ENCODE results near the gene ALG9.

Gene ALG9

GRCh38 chr11:111777094-111778046 is 94.0 kb downstream of the ALG9 start (continued):
- TF ChIP-seq ZFHX2 (tag by site-specific recombination; conservative IDR thresholded peaks at IDR 0.05) (no peak), ZNF623 (tag by site-specific recombination; IDR thresholded peaks at IDR 0.05) (no peak), ZNF785 (tag by site-specific recombination; IDR thresholded peaks at IDR 0.05) (no peak), ZNF660 (tag by site-specific recombination; IDR thresholded peaks at IDR 0.05) (0 out of 2 replicates have a peak, but pooled peaks have one; percentile 28), ZNF24 (tag by site-specific recombination; IDR thresholded peaks at IDR 0.05) (no peak), HIC1 (tag by site-specific recombination; IDR thresholded peaks at IDR 0.05) (no peak), MZF1 (tag by site-specific recombination; IDR thresholded peaks at IDR 0.05; ENCODE audit: borderline replicate concordance) (no peak), ZNF654 (tag by site-specific recombination; IDR thresholded peaks at IDR 0.05; ENCODE audit: low read depth) (peak; percentile 88), ZNF830 (tag by site-specific recombination; IDR thresholded peaks at IDR 0.05; ENCODE audit: low read depth) (no peak), ZNF416 (tag by site-specific recombination; IDR thresholded peaks at IDR 0.05) (no peak)
- TF ChIP-seq, protein P1, sequence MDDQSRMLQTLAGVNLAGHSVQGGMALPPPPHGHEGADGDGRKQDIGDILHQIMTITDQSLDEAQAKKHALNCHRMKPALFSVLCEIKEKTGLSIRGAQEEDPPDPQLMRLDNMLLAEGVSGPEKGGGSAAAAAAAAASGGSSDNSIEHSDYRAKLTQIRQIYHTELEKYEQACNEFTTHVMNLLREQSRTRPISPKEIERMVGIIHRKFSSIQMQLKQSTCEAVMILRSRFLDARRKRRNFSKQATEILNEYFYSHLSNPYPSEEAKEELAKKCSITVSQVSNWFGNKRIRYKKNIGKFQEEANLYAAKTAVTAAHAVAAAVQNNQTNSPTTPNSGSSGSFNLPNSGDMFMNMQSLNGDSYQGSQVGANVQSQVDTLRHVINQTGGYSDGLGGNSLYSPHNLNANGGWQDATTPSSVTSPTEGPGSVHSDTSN (CRISPR knock-in tag; IDR thresholded peaks at IDR 0.05): no peak

DNA sequence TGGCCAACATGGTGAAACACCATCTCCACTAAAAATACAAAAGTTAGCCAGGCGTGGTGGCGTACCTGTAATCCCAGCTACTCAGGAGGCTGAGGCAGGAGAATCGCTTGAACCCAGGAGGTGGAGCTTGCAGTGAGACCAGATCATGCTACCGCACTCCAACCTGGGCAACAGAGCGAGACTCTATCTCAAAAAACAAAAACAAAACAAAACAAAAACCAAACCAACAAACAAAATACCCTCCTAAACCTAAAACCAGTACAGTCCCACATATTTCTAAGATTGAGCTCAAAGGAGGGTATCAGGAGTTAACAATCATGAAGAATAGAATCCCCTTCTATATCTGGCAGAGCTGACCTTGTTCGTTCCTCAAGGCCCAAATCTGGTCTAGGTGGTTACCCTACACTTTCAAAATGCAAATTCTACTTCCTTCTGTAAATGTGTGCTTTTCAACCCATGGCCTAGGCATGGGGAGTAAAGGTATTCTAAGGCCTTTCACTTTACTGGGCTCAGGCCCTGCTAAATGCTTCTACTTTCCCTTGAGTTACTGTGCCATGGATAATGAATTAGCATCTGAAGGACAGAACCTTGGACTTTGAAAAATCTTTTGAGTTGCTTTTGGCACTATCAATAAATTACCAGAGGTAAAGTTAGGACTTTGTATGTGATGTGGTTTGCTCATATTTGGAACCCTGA is 94.8 kb downstream of the ALG9 start:
- TF ChIP-seq, protein P2, sequence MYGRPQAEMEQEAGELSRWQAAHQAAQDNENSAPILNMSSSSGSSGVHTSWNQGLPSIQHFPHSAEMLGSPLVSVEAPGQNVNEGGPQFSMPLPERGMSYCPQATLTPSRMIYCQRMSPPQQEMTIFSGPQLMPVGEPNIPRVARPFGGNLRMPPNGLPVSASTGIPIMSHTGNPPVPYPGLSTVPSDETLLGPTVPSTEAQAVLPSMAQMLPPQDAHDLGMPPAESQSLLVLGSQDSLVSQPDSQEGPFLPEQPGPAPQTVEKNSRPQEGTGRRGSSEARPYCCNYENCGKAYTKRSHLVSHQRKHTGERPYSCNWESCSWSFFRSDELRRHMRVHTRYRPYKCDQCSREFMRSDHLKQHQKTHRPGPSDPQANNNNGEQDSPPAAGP (tag by site-specific recombination; IDR thresholded peaks at IDR 0.05): no peak
- Histone ChIP-seq H3K4me1 (ENCODE audit: control insufficient read depth, insufficient read depth, low read length) (no peaks in the 10 kb centered on the region), H3K9me3 (ENCODE audit: control insufficient read depth, insufficient read depth, low read depth, low read length) (no peaks in the 10 kb centered on the region), H3K36me3 (ENCODE audit: control insufficient read depth in 2 of 2, insufficient read depth in 1 of 2, low read length in 2 of 2) (no peaks in the 10 kb centered on the region), H3K4me3 (ENCODE audit: low read depth, low read length) (no peak overlapping the region), H3K27ac (ENCODE audit: extremely low read depth, low read depth, low read length) (no peak overlapping the region)
- POLR2A ChIA-PET: no interaction called here
- CTCF ChIA-PET: interaction anchor here (0.6 to 5.3 kb wide), 37 partner anchors 9 to 750 kb away, joined by 3 to 46 read pairs (median 4); partner anchors contain the start of gene PPP2R1B

GRCh38 chr11:111774955-111775710 is 96.2 kb downstream of the ALG9 start:
- TF ChIP-seq GLI4 (tag by site-specific recombination; IDR thresholded peaks at IDR 0.05) (no peak), KLF9 (tag by site-specific recombination; IDR thresholded peaks at IDR 0.05; ENCODE audit: low read depth) (no peak), ZNF121 (tag by site-specific recombination; IDR thresholded peaks at IDR 0.05) (peak; percentile 42; the same call in 1 of the 2 replicates), ZNF488 (tag by site-specific recombination; IDR thresholded peaks at IDR 0.05) (no peak), ZNF76 (tag by site-specific recombination; IDR thresholded peaks at IDR 0.05; ENCODE audit: borderline replicate concordance, low read depth) (no peak), ZBTB21 (tag by site-specific recombination; IDR thresholded peaks at IDR 0.05) (no peak), ZNF391 (tag by site-specific recombination; IDR thresholded peaks at IDR 0.05; ENCODE audit: borderline replicate concordance, low read depth) (no peak)
- TF ChIP-seq, protein P3, sequence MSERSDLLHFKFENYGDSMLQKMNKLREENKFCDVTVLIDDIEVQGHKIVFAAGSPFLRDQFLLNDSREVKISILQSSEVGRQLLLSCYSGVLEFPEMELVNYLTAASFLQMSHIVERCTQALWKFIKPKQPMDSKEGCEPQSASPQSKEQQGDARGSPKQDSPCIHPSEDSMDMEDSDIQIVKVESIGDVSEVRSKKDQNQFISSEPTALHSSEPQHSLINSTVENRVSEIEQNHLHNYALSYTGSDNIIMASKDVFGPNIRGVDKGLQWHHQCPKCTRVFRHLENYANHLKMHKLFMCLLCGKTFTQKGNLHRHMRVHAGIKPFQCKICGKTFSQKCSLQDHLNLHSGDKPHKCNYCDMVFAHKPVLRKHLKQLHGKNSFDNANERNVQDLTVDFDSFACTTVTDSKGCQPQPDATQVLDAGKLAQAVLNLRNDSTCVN (tag by site-specific recombination; optimal IDR thresholded peaks at IDR 0.05): no peak
- H3K4me1 ChIP-seq (ENCODE audit: control insufficient read depth, insufficient read depth, low read length): no peaks in the 10 kb centered on the region
- H3K36me3 ChIP-seq (ENCODE audit: control insufficient read depth in 2 of 2, insufficient read depth in 1 of 2, low read length in 2 of 2): no peaks in the 10 kb centered on the region
- no peak overlapping the region for H3K4me3 ChIP-seq (ENCODE audit: low read depth, low read length)
- POLR2A ChIA-PET: no interaction called here
- H3K9me3 ChIP-seq (ENCODE audit: control insufficient read depth, insufficient read depth, low read depth, low read length): no peaks in the 10 kb centered on the region
- no peak overlapping the region for H3K27ac ChIP-seq (ENCODE audit: extremely low read depth, low read depth, low read length)
- CTCF ChIA-PET: interaction anchor here (0.5 to 5.3 kb wide), 5 partner anchors 171 to 346 kb away, joined by 3 to 38 read pairs (median 6); no protein-coding TSS in a partner anchor

Measured in HEK293 (cell line).